ENCODE results near the gene TEPSIN. TPM values are rescaled to one million over a fixed set of nuclear protein-coding genes. Genes with fewer than 3 reads are reported as not detected.

Gene TEPSIN
- total and polyA plus RNA-seq, 4 donors = 20.7 to 48.7 (median 31.1) TPM

GRCh38 chr17:81286491-81287145 lies 47.8 kb upstream of the TEPSIN start:
- WGBS, 2 donors = 84 to 88% methylated on average over 23 of the region's 23 CpGs
- H3K36me3 ChIP-seq (ENCODE audit: control insufficient read depth in 4 of 4, insufficient read depth in 4 of 4, low read length in 4 of 4) = peaks cover 0 to 34% (median 15%) of the 10 kb centered on the region in 4 donors
- H3K9ac ChIP-seq (ENCODE audit: insufficient read depth in 1 of 2, low read length in 2 of 2) = no peak overlapping the region
- DNase-seq (no peak), ATAC-seq (ENCODE audit: insufficient read depth, low FRiP score) (no peak)
- no peak for TF ChIP-seq CTCF (IDR thresholded peaks at IDR 0.05; ENCODE audit: control extremely low read depth, extremely low read depth)
- peak overlapping the region; percentile 51 to 93 for H3K27ac ChIP-seq (ENCODE audit: low read depth in 1 of 2, low read length in 1 of 2)
- H3K4me1 ChIP-seq (ENCODE audit: control insufficient read depth in 5 of 5, insufficient read depth in 5 of 5, low read length in 5 of 5) = peaks cover 0 to 18% (median 5%) of the 10 kb centered on the region in 5 donors
- no peaks in the 10 kb centered on the region for H3K27me3 ChIP-seq (ENCODE audit: control insufficient read depth in 3 of 3, insufficient read depth in 3 of 3, low read length in 2 of 3)
- H3K4me3 ChIP-seq = no peak overlapping the region
- no peaks in the 10 kb centered on the region for H3K9me3 ChIP-seq (ENCODE audit: control insufficient read depth in 4 of 4, insufficient read depth in 3 of 4, low read length in 3 of 4)

GRCh38 chr17:81285894-81286293 lies 47.0 kb upstream of the TEPSIN start:
- ATAC-seq (ENCODE audit: insufficient read depth, low FRiP score) (no peak), DNase-seq (no peak)
- no peak overlapping the region for H3K4me3 ChIP-seq
- H3K9me3 ChIP-seq (ENCODE audit: control insufficient read depth in 4 of 4, insufficient read depth in 3 of 4, low read length in 3 of 4) = no peaks in the 10 kb centered on the region
- peaks cover 0 to 16% (median 5%) of the 10 kb centered on the region in 5 donors for H3K4me1 ChIP-seq (ENCODE audit: control insufficient read depth in 5 of 5, insufficient read depth in 5 of 5, low read length in 5 of 5)
- H3K9ac ChIP-seq (ENCODE audit: insufficient read depth in 1 of 2, low read length in 2 of 2) = no peak overlapping the region
- WGBS, 2 donors = 36 to 47% methylated on average over 12 of the region's 12 CpGs
- H3K27ac ChIP-seq (ENCODE audit: low read depth in 1 of 2, low read length in 1 of 2) = peak overlapping the region; percentile 51 to 93
- no peak for TF ChIP-seq CTCF (IDR thresholded peaks at IDR 0.05; ENCODE audit: control extremely low read depth, extremely low read depth)
- H3K27me3 ChIP-seq (ENCODE audit: control insufficient read depth in 3 of 3, insufficient read depth in 3 of 3, low read length in 2 of 3) = no peaks in the 10 kb centered on the region
- peaks cover 0 to 37% (median 15%) of the 10 kb centered on the region in 4 donors for H3K36me3 ChIP-seq (ENCODE audit: control insufficient read depth in 4 of 4, insufficient read depth in 4 of 4, low read length in 4 of 4)

- Histone ChIP-seq H3K9ac (ENCODE audit: insufficient read depth in 1 of 2, low read length in 2 of 2) (no peak overlapping the region), H3K36me3 (ENCODE audit: control insufficient read depth in 4 of 4, insufficient read depth in 4 of 4, low read length in 4 of 4) (peaks cover 0 to 42% (median 15%) of the 10 kb centered on the region in 4 donors), H3K27ac (ENCODE audit: low read depth in 1 of 2, low read length in 1 of 2) (peak overlapping the region; percentile 51 to 93), H3K9me3 (ENCODE audit: control insufficient read depth in 4 of 4, insufficient read depth in 3 of 4, low read length in 3 of 4) (no peaks in the 10 kb centered on the region), H3K27me3 (ENCODE audit: control insufficient read depth in 3 of 3, insufficient read depth in 3 of 3, low read length in 2 of 3) (no peaks in the 10 kb centered on the region), H3K4me3 (peak overlapping the region; percentile 8), H3K4me1 (ENCODE audit: control insufficient read depth in 5 of 5, insufficient read depth in 5 of 5, low read length in 5 of 5) (peaks cover 0 to 16% (median 5%) of the 10 kb centered on the region in 5 donors)
- DNase-seq (peak; percentile 42 to 65 (median 46)), ATAC-seq (ENCODE audit: insufficient read depth, low FRiP score) (peak; percentile 85)
- 15 to 34% methylated on average over 37 of the region's 37 CpGs for WGBS, 2 donors
- no peak for TF ChIP-seq CTCF (IDR thresholded peaks at IDR 0.05; ENCODE audit: control extremely low read depth, extremely low read depth)
Observed at GRCh38 chr17:81285179-81285878, 46.5 kb upstream of the TEPSIN start.
